ENCODE measurements around the gene SETDB2. TPM values are rescaled to one million over a fixed set of nuclear protein-coding genes. Genes with fewer than 3 reads are reported as not detected.

Gene SETDB2
- total and polyA plus RNA-seq, 5 donors from 2014 or later = 11.0 to 24.4 (median 15.0) TPM

DNA sequence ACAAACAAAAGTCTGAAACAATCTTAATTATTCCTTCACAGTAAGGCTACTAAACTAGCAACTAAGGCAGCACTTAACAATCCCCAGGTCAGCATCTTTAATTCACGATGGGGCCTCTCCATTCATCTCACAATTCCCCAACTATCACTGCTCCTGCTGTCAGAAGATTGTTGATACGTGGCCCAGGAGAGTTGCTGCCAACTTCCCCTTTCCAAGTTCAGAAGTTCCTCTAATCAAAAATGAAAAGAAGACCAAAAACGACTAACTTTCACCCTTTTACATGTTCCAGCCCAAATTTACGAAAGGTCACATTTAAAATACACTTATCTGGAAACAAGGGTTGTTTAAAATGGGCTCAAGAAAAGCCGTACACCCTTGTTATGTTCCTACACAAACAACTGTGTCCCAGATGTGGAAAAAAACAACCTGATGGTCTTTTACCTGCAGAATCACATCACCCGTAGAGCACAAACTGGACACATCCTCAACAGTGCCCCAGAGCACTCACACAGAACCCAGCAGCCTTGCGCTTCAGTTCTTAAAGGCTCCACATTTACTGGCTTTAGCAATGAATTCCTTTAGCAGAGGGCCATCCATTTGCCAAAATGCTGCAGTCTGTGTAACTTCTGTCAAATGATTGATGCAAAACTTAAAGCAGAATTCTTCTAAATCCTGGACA is 89.7 kb downstream of the SETDB2 start:
- H3K27me3 Mint-ChIP-seq = no peaks in the 10 kb centered on the region
- H3K4me3 Mint-ChIP-seq = no peak overlapping the region

DNA sequence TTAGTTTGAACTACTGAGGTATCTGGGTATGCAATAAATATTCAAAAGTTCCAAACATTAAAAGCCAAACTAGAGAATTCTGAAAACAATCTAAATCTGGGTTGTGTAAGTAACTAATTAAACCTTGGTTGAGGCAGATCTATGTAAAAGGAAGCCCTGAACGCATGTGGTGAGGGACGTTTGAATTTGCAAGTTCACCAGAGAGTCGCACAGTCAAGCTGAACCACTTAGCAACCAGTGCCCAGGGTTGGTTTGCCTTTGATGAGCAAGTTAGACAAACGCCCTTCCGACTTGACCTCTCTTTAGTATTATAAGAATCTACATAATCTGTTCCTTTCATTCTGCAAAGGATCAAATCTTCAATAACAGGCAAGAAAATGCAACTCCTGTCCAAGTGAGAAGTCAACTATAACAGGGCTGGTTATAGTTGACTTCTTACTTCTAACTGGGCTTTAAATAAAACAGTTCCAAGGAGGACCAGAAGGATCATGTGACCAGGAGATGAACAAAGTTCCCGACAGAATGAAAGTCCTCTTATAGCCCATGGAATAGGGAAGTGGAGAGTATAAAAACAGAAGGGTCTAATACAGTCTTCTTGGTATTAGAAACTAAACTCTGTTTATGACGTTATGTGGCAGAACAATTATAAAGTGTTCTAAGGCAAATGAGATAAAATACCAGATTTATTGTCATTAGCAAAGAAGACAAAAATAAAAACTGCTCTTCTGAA is 92.2 kb downstream of the SETDB2 start:
- H3K27ac ChIP-seq (ENCODE audit: insufficient read depth, low read length, poor library complexity, severe bottlenecking) = no peak overlapping the region
- Mint-ChIP-seq H3K36me3 (peaks cover 36% of the 10 kb centered on the region), H3K4me3 (no peak overlapping the region), H3K27me3 (no peaks in the 10 kb centered on the region), H3K4me1 (peaks cover 29 to 38% (median 34%) of the 10 kb centered on the region in 4 donors), H3K9me3 (peaks cover 0 to 2% (median 0%) of the 10 kb centered on the region in 7 donors), H3K27ac (peak overlapping the region in 2 of 3 donors; percentile 12 to 48)
- H3K36me3 ChIP-seq (ENCODE audit: control insufficient read depth, insufficient read depth, low read length) = peaks cover 7% of the 10 kb centered on the region
- H3K4me3 ChIP-seq (ENCODE audit: low read depth, low read length) = no peak overlapping the region
- peaks cover 23% of the 10 kb centered on the region for H3K4me1 ChIP-seq (ENCODE audit: control insufficient read depth, insufficient read depth, low read length, poor library complexity, severe bottlenecking)
- H3K27me3 ChIP-seq (ENCODE audit: control insufficient read depth, insufficient read depth, low read length) = no peaks in the 10 kb centered on the region
- ATAC-seq (ENCODE audit: low read depth in 2 of 2) (no peak), DNase-seq (no peak)
- H3K9me3 ChIP-seq (ENCODE audit: control insufficient read depth in 2 of 2, low read length in 2 of 2) = no peaks in the 10 kb centered on the region

More for the DNA sequence above, 89.7 kb downstream of the SETDB2 start:
- Mint-ChIP-seq H3K9me3 (peaks cover 0 to 2% (median 0%) of the 10 kb centered on the region in 7 donors), H3K36me3 (peaks cover 40% of the 10 kb centered on the region), H3K27ac (peak overlapping the region in 1 of 3 donors; percentile 15), H3K4me1 (peaks cover 7 to 19% (median 15%) of the 10 kb centered on the region in 4 donors)
- H3K36me3 ChIP-seq (ENCODE audit: control insufficient read depth, insufficient read depth, low read length) = peaks cover 14% of the 10 kb centered on the region
- H3K9me3 ChIP-seq (ENCODE audit: control insufficient read depth in 2 of 2, low read length in 2 of 2) = no peaks in the 10 kb centered on the region
- H3K27me3 ChIP-seq (ENCODE audit: control insufficient read depth, insufficient read depth, low read length) = no peaks in the 10 kb centered on the region
- ATAC-seq (ENCODE audit: low read depth in 2 of 2) (no peak), DNase-seq (no peak)
- H3K4me1 ChIP-seq (ENCODE audit: control insufficient read depth, insufficient read depth, low read length, poor library complexity, severe bottlenecking) = no peaks in the 10 kb centered on the region
- no peak overlapping the region for H3K27ac ChIP-seq (ENCODE audit: insufficient read depth, low read length, poor library complexity, severe bottlenecking)
- H3K4me3 ChIP-seq (ENCODE audit: low read depth, low read length) = no peak overlapping the region

DNA sequence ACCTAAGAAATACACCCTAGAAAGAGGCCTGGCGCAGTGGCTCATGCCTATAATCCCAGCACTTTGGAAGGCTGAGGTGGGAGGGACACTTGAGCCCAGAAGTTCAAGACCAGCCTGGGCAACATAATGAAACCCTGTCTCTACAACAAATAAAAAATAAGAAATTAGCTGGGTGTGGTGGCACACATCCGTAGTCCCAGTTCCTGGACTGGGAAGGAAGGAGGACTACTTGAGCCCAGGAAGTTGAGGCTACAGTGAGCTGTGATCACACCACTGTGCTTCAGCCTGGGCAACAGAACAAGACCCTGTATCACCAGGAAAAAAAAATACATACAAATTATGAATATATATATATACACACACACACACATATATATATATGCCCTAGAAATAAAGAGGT is 94.3 kb downstream of the SETDB2 start:
- no peak overlapping the region for H3K4me3 ChIP-seq (ENCODE audit: low read depth, low read length)
- H3K27me3 Mint-ChIP-seq = no peaks in the 10 kb centered on the region
- DNase-seq (no peak), ATAC-seq (ENCODE audit: low read depth in 2 of 2) (no peak)
- H3K27me3 ChIP-seq (ENCODE audit: control insufficient read depth, insufficient read depth, low read length) = no peaks in the 10 kb centered on the region
- H3K36me3 ChIP-seq (ENCODE audit: control insufficient read depth, insufficient read depth, low read length) = peaks cover 14% of the 10 kb centered on the region
- peaks cover 23 to 31% (median 29%) of the 10 kb centered on the region in 4 donors for H3K4me1 Mint-ChIP-seq
- no peaks in the 10 kb centered on the region for H3K9me3 ChIP-seq (ENCODE audit: control insufficient read depth in 2 of 2, low read length in 2 of 2)
- peaks cover 23% of the 10 kb centered on the region for H3K4me1 ChIP-seq (ENCODE audit: control insufficient read depth, insufficient read depth, low read length, poor library complexity, severe bottlenecking)
- peaks cover 39% of the 10 kb centered on the region for H3K36me3 Mint-ChIP-seq
- H3K4me3 Mint-ChIP-seq = no peak overlapping the region
- H3K27ac ChIP-seq (ENCODE audit: insufficient read depth, low read length, poor library complexity, severe bottlenecking) = no peak overlapping the region
- H3K27ac Mint-ChIP-seq = peak overlapping the region in 2 of 3 donors; percentile 14 to 15
- H3K9me3 Mint-ChIP-seq = peaks cover 0 to 2% (median 0%) of the 10 kb centered on the region in 7 donors

GRCh38 chr13:49539313-49539712 is 95.2 kb downstream of the SETDB2 start:
- Mint-ChIP-seq H3K36me3 (peaks cover 32% of the 10 kb centered on the region), H3K4me3 (peak overlapping the region; percentile 58 to 88 (median 76)), H3K27ac (peak overlapping the region; percentile 80 to 94 (median 83)), H3K9me3 (peaks cover 0 to 2% (median 0%) of the 10 kb centered on the region in 7 donors), H3K4me1 (peaks cover 21 to 30% (median 28%) of the 10 kb centered on the region in 4 donors), H3K27me3 (no peaks in the 10 kb centered on the region)
- Histone ChIP-seq H3K4me3 (ENCODE audit: low read depth, low read length) (peak overlapping the region; percentile 38), H3K9me3 (ENCODE audit: control insufficient read depth in 2 of 2, low read length in 2 of 2) (no peaks in the 10 kb centered on the region), H3K27ac (ENCODE audit: insufficient read depth, low read length, poor library complexity, severe bottlenecking) (no peak overlapping the region), H3K27me3 (ENCODE audit: control insufficient read depth, insufficient read depth, low read length) (no peaks in the 10 kb centered on the region), H3K36me3 (ENCODE audit: control insufficient read depth, insufficient read depth, low read length) (peaks cover 10% of the 10 kb centered on the region), H3K4me1 (ENCODE audit: control insufficient read depth, insufficient read depth, low read length, poor library complexity, severe bottlenecking) (peaks cover 23% of the 10 kb centered on the region)
- ATAC-seq (ENCODE audit: low read depth in 2 of 2) (no peak), DNase-seq (peak in 1 of 3 donors; percentile 13)

DNA sequence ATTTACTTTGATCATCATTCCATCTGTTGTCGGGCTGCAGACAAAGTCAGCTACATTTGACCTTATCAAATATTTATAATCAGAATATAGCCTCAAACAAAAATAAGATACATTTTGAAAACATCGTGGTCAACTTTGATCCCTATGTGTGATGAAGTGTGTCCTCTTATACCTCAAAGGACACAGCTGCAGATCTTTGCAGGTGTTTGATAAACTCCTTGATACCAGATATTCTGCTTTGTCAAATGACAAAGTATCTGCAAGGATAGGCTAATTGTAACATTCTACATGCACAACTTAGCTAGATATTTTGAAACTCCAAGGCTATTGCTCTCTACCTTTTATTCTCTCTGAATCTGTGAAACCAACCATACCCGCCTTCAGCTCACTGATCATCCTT is 95.7 kb downstream of the SETDB2 start:
- Histone ChIP-seq H3K4me1 (ENCODE audit: control insufficient read depth, insufficient read depth, low read length, poor library complexity, severe bottlenecking) (peaks cover 23% of the 10 kb centered on the region), H3K27ac (ENCODE audit: insufficient read depth, low read length, poor library complexity, severe bottlenecking) (peak overlapping the region; percentile 58), H3K9me3 (ENCODE audit: control insufficient read depth in 2 of 2, low read length in 2 of 2) (no peaks in the 10 kb centered on the region), H3K4me3 (ENCODE audit: low read depth, low read length) (peak overlapping the region; percentile 92), H3K36me3 (ENCODE audit: control insufficient read depth, insufficient read depth, low read length) (peaks cover 12% of the 10 kb centered on the region), H3K27me3 (ENCODE audit: control insufficient read depth, insufficient read depth, low read length) (no peaks in the 10 kb centered on the region)
- peak overlapping the region; percentile 91 to 100 (median 94) for H3K27ac Mint-ChIP-seq
- H3K9me3 Mint-ChIP-seq = no peaks in the 10 kb centered on the region
- H3K36me3 Mint-ChIP-seq = peaks cover 33% of the 10 kb centered on the region
- peaks cover 19 to 34% (median 28%) of the 10 kb centered on the region in 4 donors for H3K4me1 Mint-ChIP-seq
- H3K27me3 Mint-ChIP-seq = no peaks in the 10 kb centered on the region
- DNase-seq = no peak
- no peak for ATAC-seq (ENCODE audit: low read depth in 2 of 2)
- peak overlapping the region; percentile 71 to 88 (median 82) for H3K4me3 Mint-ChIP-seq

GRCh38 chr13:49540552-49540951 is 96.5 kb downstream of the SETDB2 start:
- H3K4me3 ChIP-seq (ENCODE audit: low read depth, low read length) = peak overlapping the region; percentile 92
- no peaks in the 10 kb centered on the region for H3K9me3 ChIP-seq (ENCODE audit: control insufficient read depth in 2 of 2, low read length in 2 of 2)
- Mint-ChIP-seq H3K4me1 (peaks cover 19 to 34% (median 28%) of the 10 kb centered on the region in 4 donors), H3K27me3 (no peaks in the 10 kb centered on the region), H3K36me3 (peaks cover 34% of the 10 kb centered on the region), H3K9me3 (no peaks in the 10 kb centered on the region), H3K27ac (peak overlapping the region; percentile 91 to 100 (median 94)), H3K4me3 (peak overlapping the region; percentile 71 to 84 (median 79))
- H3K4me1 ChIP-seq (ENCODE audit: control insufficient read depth, insufficient read depth, low read length, poor library complexity, severe bottlenecking) = peaks cover 23% of the 10 kb centered on the region
- no peaks in the 10 kb centered on the region for H3K27me3 ChIP-seq (ENCODE audit: control insufficient read depth, insufficient read depth, low read length)
- ATAC-seq (ENCODE audit: low read depth in 2 of 2) (peak; percentile 68 to 77), DNase-seq (peak in 2 of 3 donors; percentile 28 to 66)
- peak overlapping the region; percentile 58 for H3K27ac ChIP-seq (ENCODE audit: insufficient read depth, low read length, poor library complexity, severe bottlenecking)
- peaks cover 15% of the 10 kb centered on the region for H3K36me3 ChIP-seq (ENCODE audit: control insufficient read depth, insufficient read depth, low read length)

GRCh38 chr13:49543656-49544055 is 99.6 kb downstream of the SETDB2 start:
- no peak for DNase-seq
- Histone ChIP-seq H3K27me3 (ENCODE audit: control insufficient read depth, insufficient read depth, low read length) (no peaks in the 10 kb centered on the region), H3K4me1 (ENCODE audit: control insufficient read depth, insufficient read depth, low read length, poor library complexity, severe bottlenecking) (peaks cover 23% of the 10 kb centered on the region), H3K36me3 (ENCODE audit: control insufficient read depth, insufficient read depth, low read length) (peaks cover 37% of the 10 kb centered on the region), H3K27ac (ENCODE audit: insufficient read depth, low read length, poor library complexity, severe bottlenecking) (no peak overlapping the region), H3K4me3 (ENCODE audit: low read depth, low read length) (no peak overlapping the region), H3K9me3 (ENCODE audit: control insufficient read depth in 2 of 2, low read length in 2 of 2) (no peaks in the 10 kb centered on the region)
- H3K27ac Mint-ChIP-seq = no peak overlapping the region
- peak overlapping the region in 1 of 4 donors; percentile 11 for H3K4me3 Mint-ChIP-seq
- H3K9me3 Mint-ChIP-seq = no peaks in the 10 kb centered on the region
- peaks cover 20 to 24% (median 23%) of the 10 kb centered on the region in 4 donors for H3K4me1 Mint-ChIP-seq
- H3K27me3 Mint-ChIP-seq = no peaks in the 10 kb centered on the region
- no peak for ATAC-seq (ENCODE audit: low read depth in 2 of 2)
- H3K36me3 Mint-ChIP-seq = peaks cover 38% of the 10 kb centered on the region
